Measurements from ENCODE around the gene DMD.
A peak's percentile ranks its signal among the peaks of the same experiment; 100 is the strongest.

Gene DMD

GRCh38 chrX:31717474-31717873 is 1493.9 kb downstream of the DMD start:
- no peak for DNase-seq
- in situ Hi-C loops (cut with MboI; ENCODE audit: low pct_unique_long_range_greater_than_20kb, low sequenced_read_pairs): no loop called here

DNA sequence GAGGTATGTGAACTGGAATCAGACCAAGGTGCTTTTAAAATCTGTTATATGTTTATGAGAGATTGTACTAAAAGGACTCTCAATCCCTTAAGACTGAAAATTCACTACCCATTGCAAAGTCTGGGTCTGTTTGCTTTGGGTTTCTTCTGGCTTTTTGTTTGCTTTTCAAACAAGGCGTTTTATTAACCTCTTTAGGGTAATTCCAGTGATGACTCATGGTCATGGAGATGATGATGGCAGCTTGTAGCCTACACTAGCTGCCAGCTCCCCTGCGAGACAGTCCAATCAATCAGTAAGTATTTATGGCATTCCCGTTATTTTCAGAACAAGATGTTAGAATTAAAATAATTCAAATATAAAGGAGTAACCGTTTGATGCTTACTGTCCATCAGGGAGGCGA is 1495.7 kb downstream of the DMD start:
- in situ Hi-C loops (cut with MboI; ENCODE audit: low pct_unique_long_range_greater_than_20kb, low sequenced_read_pairs): no loop called here
- DNase-seq: no peak

DNA sequence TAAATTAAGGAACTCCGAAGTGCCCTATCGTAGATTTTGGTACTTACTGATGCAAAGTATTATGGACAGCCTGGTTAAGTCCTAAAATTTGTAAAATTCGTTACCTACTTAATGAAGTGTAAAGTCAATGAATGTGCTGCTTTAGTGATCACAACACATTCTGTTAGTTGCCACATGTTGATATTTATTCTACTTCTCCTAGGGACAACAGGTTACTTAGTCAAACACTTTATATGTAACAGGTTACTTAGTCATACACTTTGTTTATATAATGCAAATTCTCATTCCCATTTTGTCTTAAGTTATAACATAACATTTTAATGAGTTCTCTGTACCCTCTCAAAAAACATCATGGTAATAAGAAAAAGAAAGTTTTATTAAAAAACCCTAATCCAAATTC is 1496.6 kb downstream of the DMD start:
- DNase-seq: no peak
- in situ Hi-C loops (cut with MboI; ENCODE audit: low pct_unique_long_range_greater_than_20kb, low sequenced_read_pairs): no loop called here

GRCh38 chrX:31713120-31713519 is 1498.2 kb downstream of the DMD start:
- DNase-seq: no peak
- in situ Hi-C loops (cut with MboI; ENCODE audit: low pct_unique_long_range_greater_than_20kb, low sequenced_read_pairs): no loop called here

DNA sequence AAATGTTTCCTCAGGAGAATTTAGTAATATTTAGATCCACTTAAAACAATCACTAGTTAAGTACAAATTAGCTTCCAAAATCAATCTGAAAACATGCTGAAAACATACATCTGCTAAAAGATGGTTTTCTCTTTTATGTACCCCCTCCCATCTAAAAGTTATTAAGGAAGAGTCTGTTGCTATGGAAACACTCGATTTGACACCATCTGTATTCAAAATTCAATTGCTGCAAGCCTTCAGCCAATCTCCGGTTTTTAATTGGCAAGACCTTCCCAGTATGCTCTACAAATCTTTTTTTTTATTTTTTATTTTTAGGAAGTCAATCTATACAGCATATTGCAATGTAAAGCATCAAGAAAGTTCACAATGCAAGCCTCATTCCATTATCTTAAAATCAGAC is 1500.2 kb downstream of the DMD start:
- in situ Hi-C loops (cut with MboI; ENCODE audit: low pct_unique_long_range_greater_than_20kb, low sequenced_read_pairs): no loop called here

DNA sequence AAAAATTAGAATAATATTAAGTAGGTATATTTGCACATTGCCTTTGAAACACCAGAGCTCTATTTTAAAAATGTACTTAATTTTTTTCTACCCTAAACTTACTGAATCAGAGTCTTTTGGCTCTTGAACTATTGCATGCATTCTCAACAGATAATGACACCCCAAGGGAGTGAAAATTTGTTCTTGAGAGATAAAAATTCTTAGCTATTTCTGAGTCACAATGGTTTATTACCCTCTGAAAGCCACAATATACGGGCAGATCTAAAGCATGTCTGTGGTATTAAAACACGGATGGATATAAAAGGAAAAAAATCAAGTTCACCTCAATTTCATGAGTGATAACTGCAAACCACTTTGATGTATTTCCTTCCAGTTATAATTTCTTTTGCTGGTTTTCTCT is 1503.2 kb downstream of the DMD start:
- in situ Hi-C loops (cut with MboI; ENCODE audit: low pct_unique_long_range_greater_than_20kb, low sequenced_read_pairs): no loop called here
- DNase-seq: no peak

More for the DNA sequence above, 1500.2 kb downstream of the DMD start:
- DNase-seq: no peak

GRCh38 chrX:31706466-31706865 is 1504.9 kb downstream of the DMD start:
- DNase-seq: no peak
- in situ Hi-C loops (cut with MboI; ENCODE audit: low pct_unique_long_range_greater_than_20kb, low sequenced_read_pairs): no loop called here

DNA sequence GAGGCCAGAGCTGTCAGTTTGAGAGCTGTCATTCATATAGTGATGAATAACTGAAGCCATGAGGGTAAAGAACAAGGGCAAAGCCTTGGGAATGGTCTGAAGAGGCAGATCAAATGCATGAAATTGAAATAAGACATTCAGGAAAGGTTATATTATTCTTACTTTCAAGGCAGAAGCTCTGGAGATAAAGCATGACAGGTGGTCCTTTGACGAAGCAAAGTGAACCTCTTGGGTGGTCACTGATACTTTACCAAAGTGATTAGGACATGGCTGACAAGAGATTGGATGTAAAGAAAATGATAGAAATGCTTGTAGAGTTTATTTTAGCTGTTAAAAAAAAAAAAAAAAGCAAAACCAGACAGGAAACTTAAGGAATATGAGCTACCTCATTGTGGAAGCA is 1505.5 kb downstream of the DMD start:
- no peak for DNase-seq
- in situ Hi-C loops (cut with MboI; ENCODE audit: low pct_unique_long_range_greater_than_20kb, low sequenced_read_pairs): no loop called here

GRCh38 chrX:31704938-31705337 is 1506.4 kb downstream of the DMD start:
- in situ Hi-C loops (cut with MboI; ENCODE audit: low pct_unique_long_range_greater_than_20kb, low sequenced_read_pairs): no loop called here
- DNase-seq: no peak

DNA sequence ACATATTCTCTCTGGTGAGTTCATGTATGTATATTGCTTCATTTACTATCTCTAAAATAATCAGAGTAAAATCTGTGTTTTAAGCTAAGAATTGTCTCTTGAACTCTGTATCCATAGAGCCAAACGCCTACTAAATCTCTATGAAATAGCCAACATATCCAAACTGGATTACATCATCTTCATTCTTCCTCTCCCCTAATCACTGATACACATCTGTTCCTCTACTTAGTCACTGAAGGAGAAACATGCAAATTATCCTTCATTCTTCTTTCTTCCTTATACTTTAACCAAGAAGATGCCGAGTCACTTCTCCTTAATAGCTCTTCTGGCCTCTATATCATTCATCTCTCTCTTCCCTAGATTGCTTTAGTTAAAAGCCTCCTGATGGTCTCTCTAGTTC is 1509.1 kb downstream of the DMD start:
- in situ Hi-C loops (cut with MboI; ENCODE audit: low pct_unique_long_range_greater_than_20kb, low sequenced_read_pairs): no loop called here

GRCh38 chrX:31697294-31697916 is 1513.9 kb downstream of the DMD start:
- no peak for DNase-seq
- in situ Hi-C loops (cut with MboI; ENCODE audit: low pct_unique_long_range_greater_than_20kb, low sequenced_read_pairs): no loop called here

More for the DNA sequence above, 1509.1 kb downstream of the DMD start:
- DNase-seq: no peak

DNA sequence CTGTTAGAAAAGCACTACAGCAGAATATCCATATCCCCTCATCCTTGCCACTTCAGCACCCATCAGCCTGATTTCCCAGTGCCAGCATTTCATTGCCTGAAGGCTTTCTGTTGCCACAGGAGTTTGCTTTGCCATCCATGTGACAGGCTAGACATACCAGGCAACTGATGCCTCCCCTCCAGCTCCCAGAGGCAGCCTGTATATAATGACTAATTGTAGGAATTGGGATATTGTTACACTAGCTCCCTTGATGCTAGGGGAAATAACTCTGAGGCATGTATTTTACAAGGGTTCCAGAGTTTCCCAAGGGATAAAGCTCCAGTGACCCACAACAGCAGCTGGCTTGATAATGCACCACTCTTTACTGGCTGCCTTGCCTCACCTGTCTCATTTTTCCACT is 1531.5 kb downstream of the DMD start:
- in situ Hi-C loops (cut with MboI; ENCODE audit: low pct_unique_long_range_greater_than_20kb, low sequenced_read_pairs): no loop called here
- DNase-seq: no peak

DNA sequence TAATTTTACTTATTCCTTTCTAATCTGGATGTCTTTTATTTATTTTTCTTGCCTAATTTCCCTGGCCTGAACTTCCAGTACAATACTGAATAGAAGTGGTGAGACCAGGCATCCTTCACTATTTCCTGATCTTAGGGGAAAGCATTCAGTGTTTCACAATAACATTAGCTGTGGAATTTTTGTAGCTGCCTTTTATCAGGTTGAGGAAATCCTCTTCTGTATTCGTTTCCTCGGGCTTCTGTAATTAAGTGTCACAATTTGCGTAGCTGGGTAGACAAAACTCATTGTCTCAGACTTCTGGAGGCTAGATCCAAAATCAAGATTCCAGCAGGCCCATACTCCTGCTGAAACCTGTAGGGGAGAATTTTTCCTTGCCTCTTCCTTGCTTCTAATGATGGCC is 1541.1 kb downstream of the DMD start:
- in situ Hi-C loops (cut with MboI; ENCODE audit: low pct_unique_long_range_greater_than_20kb, low sequenced_read_pairs): loop anchor here (25.0 kb wide), 1 partner anchor 633 kb away; no protein-coding TSS in a partner anchor
- DNase-seq: no peak

DNA sequence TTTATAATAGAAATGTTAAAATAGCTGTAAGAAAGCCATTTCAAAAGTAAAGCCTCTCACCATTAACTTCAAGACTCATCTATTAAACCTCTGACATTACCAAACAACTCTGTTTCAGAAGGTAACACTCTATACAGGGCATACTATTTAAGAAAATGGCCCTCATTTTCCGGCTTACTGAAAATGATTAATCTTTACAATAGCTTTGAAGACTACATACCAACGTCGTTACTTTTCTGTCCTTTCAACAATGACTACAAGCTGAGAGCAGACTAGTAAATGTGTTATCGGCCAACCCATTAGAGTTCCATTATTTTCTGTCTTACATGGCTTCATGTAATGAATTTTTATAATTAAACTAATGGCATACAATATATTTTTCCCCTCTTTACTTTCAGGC is 1545.9 kb downstream of the DMD start:
- DNase-seq: no peak
- in situ Hi-C loops (cut with MboI; ENCODE audit: low pct_unique_long_range_greater_than_20kb, low sequenced_read_pairs): loop anchor here (25.0 kb wide), 1 partner anchor 628 kb away; no protein-coding TSS in a partner anchor

DNA sequence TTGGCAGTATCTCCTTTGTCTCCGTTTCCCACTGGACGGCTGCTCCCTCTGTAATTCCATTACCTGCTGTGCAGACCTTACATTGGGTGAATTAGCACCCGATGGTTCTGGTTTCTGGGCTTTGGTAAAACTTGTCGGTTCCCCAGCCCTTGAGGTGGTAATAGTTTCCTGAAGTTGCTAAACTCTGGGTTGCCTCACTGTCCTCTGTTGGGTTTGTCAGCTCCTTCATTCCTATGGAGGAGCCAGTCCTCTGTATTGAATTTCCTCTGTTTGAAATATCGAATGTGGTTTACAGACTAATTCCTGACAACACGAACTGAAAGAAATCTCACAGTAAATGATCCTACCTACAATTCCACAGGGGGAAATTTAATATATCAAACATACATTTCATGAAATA is 1548.2 kb downstream of the DMD start:
- in situ Hi-C loops (cut with MboI; ENCODE audit: low pct_unique_long_range_greater_than_20kb, low sequenced_read_pairs): loop anchor here (25.0 kb wide), 1 partner anchor 626 kb away; no protein-coding TSS in a partner anchor

DNA sequence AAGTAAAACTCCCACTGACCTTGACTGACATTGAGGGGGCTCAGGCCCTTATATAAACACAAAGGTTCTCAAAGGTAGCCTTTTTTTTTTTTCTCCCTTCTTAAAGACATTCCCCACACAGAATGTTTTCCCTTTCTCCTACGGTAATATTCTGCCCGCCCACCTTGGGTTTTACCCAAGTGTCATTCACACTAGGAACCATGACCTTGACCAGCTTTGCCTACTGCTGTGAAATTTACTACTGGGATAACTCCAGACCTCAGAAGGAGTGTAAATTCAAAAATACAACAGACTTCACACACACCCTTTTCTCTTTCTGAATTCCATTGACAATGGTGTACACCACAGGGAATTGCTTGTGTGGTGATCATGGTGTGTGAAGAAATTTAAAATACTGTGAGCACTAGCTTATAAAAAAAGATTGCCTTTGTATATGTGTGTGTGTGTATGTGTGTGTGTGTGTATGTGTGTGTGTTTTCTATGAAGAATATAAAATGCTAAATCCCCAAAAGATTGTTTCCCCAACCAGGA is 1550.0 kb downstream of the DMD start:
- DNase-seq: no peak
- in situ Hi-C loops (cut with MboI; ENCODE audit: low pct_unique_long_range_greater_than_20kb, low sequenced_read_pairs): loop anchor here (25.0 kb wide), 1 partner anchor 624 kb away; no protein-coding TSS in a partner anchor

More for the DNA sequence above, 1548.2 kb downstream of the DMD start:
- no peak for DNase-seq

GRCh38 chrX:31658360-31658759 is 1553.0 kb downstream of the DMD start:
- in situ Hi-C loops (cut with MboI; ENCODE audit: low pct_unique_long_range_greater_than_20kb, low sequenced_read_pairs): loop anchor here (25.0 kb wide), 1 partner anchor 621 kb away; no protein-coding TSS in a partner anchor
- DNase-seq: peak; percentile 35

DNA sequence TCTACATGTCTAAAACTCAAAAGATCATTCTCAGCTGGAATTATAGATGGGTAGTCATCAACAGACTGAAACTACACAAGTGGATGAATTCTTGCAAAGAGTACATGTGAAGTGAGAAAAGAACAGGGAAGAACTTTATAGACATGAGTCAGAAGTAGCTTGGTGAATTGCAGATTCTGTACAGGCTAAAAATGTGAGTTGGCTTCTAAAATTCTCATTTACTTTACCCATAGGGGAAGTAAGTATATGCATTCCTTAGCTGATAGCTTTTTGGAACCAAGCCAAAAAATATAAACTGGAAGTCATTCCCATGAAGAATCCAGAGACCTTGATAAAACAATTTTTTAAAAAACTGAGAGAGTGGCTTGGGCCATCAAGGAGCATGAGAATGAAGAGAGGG is 1555.3 kb downstream of the DMD start:
- in situ Hi-C loops (cut with MboI; ENCODE audit: low pct_unique_long_range_greater_than_20kb, low sequenced_read_pairs): loop anchor here (25.0 kb wide), 1 partner anchor 619 kb away; no protein-coding TSS in a partner anchor
- no peak for DNase-seq

DNA sequence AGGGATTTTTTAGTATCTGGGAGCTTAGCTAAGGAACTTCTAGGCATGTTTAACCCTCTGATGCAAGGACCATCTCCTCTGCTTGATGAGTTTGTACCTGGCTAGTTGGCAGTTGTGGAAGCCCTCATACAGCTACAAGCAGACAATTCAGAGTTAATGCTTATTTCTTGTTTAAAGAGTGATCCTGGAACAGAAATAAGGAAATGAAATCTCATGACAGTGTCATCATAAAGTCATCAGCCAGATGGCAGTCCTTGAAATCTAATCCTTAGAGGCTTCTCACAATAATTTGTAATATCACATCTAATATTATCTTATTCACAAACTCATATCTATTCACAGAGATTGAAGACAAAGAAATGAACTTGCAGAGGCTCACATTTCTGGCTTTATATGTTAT is 1557.9 kb downstream of the DMD start:
- no peak for DNase-seq
- in situ Hi-C loops (cut with MboI; ENCODE audit: low pct_unique_long_range_greater_than_20kb, low sequenced_read_pairs): loop anchor here (25.0 kb wide), 1 partner anchor 616 kb away; no protein-coding TSS in a partner anchor

- no peak for DNase-seq
- in situ Hi-C loops (cut with MboI; ENCODE audit: low pct_unique_long_range_greater_than_20kb, low sequenced_read_pairs): loop anchor here (25.0 kb wide), 1 partner anchor 615 kb away; no protein-coding TSS in a partner anchor
Measured at GRCh38 chrX:31652650-31653049, 1558.7 kb downstream of the DMD start.

DNA sequence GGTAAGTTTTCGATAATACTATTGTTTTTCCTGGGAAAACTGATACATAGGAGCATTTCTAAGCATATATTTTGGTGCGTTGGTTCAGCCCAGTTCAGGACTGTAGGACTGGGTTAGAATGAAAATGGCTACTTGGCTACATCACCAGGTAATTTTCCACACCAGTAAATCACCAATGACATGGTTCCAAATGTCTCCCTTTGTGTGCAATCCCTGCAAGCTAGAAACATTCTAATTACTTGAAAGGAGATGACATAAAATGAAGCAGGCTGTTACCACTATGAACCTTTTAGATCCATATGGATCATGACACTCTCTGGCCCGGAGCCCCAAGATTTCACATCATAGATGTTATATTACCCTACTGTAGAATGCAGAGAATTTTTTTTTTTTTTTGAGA is 1562.1 kb downstream of the DMD start:
- in situ Hi-C loops (cut with MboI; ENCODE audit: low pct_unique_long_range_greater_than_20kb, low sequenced_read_pairs): no loop called here
- DNase-seq: no peak

All from KBM-7 (cell line).